HPDE6-E6E7 (cell line): ENCODE results near the gene ANKRD11.

Experiments used
- DNase-seq: peaks from one replicate; pipeline ENCODE4 v3.0.0; 2011; ENCODE audit warnings: missing footprints; ENCODE audit errors: extremely low spot score

The ANKRD11 gene

GRCh38 chr16:89241187-89242007, 249.0 kb downstream of the ANKRD11 start:
- peak; percentile 57 for DNase-seq

GRCh38 chr16:89237733-89238132, 252.6 kb downstream of the ANKRD11 start:
- no peak for DNase-seq

- no peak for DNase-seq
These were observed 256.5 kb downstream of the ANKRD11 start for GRCh38 chr16:89233678-89234490.

- no peak for DNase-seq
These were observed 258.3 kb downstream of the ANKRD11 start for GRCh38 chr16:89232107-89232506.

- DNase-seq: no peak
These were observed 260.1 kb downstream of the ANKRD11 start for GRCh38 chr16:89230255-89230654.

GRCh38 chr16:89224665-89225064, 265.7 kb downstream of the ANKRD11 start:
- no peak for DNase-seq

- DNase-seq: no peak
These were observed 267.4 kb downstream of the ANKRD11 start for GRCh38 chr16:89222931-89223330.

GRCh38 chr16:89221604-89222003, 268.8 kb downstream of the ANKRD11 start:
- DNase-seq: no peak

- no peak for DNase-seq
These were observed 271.0 kb downstream of the ANKRD11 start for GRCh38 chr16:89219365-89219764.
